Measurements from ENCODE around the gene ALDH1L1.
A peak's percentile ranks its signal among the peaks of the same experiment; 100 is the strongest.
"Not testable (repeated sequence)": the region's sequence is repeated elsewhere in the genome, so short reads cannot be mapped to it uniquely, and the experiment has no call there.

The ALDH1L1 gene

DNA sequence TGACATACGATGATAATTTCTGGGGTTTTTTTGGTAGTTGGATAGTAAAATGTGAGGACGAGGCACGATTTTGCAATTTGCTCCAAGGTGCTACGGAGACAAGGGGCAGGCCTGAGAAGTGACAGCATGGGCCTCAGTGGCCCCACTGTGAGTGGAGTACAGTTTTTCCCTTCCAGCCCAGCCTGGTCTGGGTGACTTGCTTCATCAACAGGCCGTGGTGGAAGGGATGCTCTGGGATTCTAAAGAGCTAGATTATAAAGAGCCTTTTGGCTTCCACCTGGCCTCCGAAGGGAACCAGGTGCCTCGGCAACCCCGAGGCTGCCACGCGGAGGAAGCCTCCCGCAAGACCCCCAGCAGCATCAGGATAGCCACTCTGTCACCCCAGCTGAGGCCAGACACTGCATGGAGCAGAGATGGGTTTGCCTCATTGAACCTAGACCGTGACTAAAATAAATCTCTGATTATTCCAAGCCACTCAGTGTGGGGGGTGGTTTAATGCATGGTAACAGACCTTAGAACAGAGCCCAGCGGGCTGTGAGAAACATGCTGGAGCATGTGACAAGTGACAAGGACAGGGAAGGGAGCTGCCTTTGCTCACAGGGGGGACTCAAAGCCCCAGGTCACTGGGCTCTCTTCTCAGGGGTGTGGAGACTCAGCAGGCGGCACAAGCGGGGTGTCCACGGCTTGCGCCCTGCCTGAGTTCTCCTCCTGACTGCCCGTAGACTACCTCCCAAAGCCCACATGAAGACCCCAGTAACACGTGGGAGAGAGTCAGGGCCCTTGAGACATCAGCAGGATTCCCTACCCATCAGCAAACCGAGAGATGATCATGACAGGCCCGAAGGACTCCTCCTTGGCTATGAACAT lies 73.8 kb downstream of the ALDH1L1 start:
- DNase-seq (ENCODE audit: low read depth in 2 of 2), result no peak

DNA sequence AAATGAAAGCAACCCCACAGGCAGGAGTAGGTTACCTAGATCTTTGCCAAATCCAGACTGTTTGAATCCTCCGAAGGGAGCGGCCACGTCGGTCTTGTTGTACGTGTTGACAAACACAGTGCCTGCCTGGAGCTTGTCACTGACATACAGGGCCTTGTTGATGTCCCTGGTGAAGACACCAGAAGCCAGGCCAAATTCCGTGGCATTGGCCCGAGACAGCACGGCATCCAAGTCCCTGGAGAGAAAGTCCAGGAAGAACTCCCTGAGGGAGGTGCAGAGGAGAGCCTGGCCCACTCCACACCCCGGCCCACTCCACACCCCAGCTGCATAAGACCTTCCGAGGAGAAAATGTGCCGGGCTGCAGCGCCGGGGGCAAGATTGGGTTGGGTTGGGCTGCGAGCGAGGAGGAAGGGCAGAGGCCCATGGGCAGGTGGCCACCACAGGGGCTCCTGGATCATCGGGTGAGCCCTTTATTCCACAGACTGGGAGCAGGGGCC lies 74.6 kb downstream of the ALDH1L1 start:
- DNase-seq (ENCODE audit: low read depth in 2 of 2), result no peak

GRCh38 chr3:126104742-126105605 lies 75.4 kb downstream of the ALDH1L1 start:
- no peak for DNase-seq (ENCODE audit: low read depth in 2 of 2)

- no peak for DNase-seq (ENCODE audit: low read depth in 2 of 2)
These were observed 76.3 kb downstream of the ALDH1L1 start for GRCh38 chr3:126104028-126104635.

- no peak for DNase-seq (ENCODE audit: low read depth in 2 of 2)
These were observed 77.0 kb downstream of the ALDH1L1 start for GRCh38 chr3:126103121-126104027.

DNA sequence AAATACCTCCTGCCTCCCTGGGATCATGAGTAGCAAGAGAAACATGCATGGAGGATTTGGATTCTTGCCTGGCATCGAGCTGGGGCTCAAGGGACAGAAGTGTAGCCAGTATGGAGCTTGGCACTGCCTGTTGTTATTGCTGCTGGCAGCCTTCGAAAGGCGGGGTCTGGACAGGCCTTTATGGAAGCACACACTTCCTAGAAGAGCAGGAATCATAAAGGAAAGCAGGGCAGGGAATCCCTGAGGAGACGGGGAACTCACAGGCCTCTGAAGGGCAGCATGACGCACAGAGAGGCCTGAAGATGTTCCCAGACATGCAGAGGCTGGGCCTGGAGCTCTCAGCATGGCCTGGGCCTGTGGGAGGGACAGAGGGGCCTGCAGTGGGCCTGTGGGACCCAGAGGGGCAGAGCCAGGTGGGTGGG lies 77.8 kb downstream of the ALDH1L1 start:
- no peak for DNase-seq (ENCODE audit: low read depth in 2 of 2)

DNA sequence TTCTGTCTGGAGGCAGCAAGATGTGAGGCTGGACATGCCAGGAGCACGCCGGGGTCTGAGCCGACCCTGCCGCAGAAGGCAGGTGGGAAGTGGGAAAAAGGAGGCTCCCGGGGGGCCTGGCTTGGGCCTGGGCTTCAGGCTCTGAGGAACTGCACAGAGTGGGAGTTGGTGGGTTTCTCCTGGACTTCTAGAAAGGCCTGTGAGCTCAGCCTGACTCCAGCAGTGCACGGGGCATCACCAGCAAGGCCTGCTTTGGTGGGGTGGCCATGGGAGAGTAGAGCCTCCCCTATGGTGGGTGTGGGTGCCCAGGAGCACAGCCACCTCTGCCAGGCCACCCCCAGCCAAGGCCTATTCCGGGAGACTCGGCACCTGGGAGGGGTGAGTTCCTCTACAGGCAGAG lies 78.4 kb downstream of the ALDH1L1 start:
- no peak for DNase-seq (ENCODE audit: low read depth in 2 of 2)

GRCh38 chr3:126101521-126101982 lies 78.8 kb downstream of the ALDH1L1 start:
- DNase-seq (ENCODE audit: low read depth in 2 of 2), result no peak

- no peak for DNase-seq (ENCODE audit: low read depth in 2 of 2)
These were observed 79.6 kb downstream of the ALDH1L1 start for GRCh38 chr3:126100634-126101301.

DNA sequence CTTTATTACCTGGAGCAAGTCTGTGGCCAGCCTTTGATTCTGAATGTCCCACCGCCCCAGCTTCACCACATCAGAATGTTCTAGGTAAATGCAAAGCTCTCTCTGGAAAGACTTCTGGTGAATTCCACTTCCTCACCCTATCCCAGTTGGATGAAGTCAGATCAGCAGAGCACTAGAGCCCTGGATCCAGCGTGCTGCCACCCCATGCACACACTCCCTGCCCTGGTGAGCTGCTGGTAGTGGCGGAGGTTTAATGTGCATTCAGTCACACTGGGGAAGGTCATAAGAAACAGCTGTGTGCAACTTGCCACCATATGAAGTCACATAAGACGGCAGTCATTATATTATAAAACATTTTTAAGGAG lies 80.1 kb downstream of the ALDH1L1 start:
- no peak for DNase-seq (ENCODE audit: low read depth in 2 of 2)

GRCh38 chr3:126098391-126098858 lies 82.0 kb downstream of the ALDH1L1 start:
- DNase-seq (ENCODE audit: low read depth in 2 of 2), result no peak

DNA sequence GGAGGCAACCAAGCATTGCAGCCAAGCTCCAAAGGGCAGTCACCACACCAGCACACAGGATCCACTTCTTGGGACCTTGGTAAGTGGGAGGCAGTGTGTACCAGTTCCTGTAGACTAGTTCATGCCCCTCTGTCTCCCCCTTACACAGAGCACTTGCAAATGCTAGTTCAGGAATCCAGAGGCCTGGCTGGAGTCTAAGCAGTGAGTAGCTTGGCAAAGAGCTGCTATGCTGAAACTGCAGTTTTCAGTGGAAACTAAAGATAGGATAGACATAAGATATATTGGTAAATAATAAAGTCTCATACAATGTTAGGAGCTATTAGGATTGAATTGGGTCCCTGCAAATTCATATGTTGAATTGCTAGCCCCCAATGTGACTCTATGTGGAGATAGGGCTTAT lies 82.6 kb downstream of the ALDH1L1 start:
- DNase-seq (ENCODE audit: low read depth in 2 of 2), result no peak

GRCh38 chr3:126096274-126096673 lies 84.1 kb downstream of the ALDH1L1 start:
- DNase-seq (ENCODE audit: low read depth in 2 of 2), result not testable (repeated sequence)

- not testable (repeated sequence) for DNase-seq (ENCODE audit: low read depth in 2 of 2)
These were observed 88.3 kb downstream of the ALDH1L1 start for GRCh38 chr3:126092128-126092527.

DNA sequence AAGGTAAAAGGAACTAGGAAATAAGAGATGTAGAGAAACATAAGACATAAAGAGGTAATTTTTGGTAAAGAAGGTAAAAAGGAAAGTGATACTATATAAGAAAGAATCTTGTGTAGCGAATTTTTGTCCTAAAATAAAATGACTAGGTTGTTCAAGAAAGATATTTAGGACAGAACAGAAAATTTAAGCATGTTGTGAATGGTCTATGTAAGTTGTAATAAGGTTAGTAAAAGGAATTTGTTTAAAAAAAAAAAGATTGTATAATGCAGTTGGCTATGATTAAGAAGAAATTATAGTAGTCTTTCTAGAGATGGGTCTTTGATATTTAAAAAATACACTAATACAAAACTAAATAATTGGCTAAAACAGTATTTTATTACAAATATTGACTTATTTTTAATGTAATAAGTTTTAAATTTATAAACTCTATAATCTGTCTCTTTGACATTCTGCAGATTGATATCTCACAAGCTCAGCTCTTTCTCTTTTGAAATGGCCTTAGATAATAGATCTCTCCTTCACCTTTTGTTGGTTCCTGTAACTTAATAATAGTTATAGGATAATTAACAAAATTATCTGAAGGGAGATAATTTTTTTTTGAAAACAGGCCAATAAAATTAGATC lies 92.7 kb downstream of the ALDH1L1 start:
- no peak for DNase-seq (ENCODE audit: low read depth in 2 of 2)

DNA sequence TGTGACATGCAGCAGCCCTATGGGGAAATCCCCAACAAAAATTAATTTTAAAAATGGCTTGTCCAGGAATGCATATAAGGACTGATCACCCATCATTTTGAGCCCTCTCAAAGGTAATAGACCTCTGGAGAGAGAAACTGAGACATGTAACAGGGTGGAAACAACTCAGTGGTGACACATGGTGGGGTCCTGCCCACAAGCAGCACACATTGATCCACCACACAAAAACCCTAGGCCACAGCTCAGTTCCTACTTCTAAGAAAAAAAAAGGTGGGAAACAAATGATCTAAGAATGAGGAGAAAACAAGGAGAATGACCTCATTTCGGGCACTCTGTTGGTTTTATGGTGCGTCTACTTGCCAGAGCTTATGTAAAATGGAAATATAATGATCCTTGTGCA lies 94.5 kb downstream of the ALDH1L1 start:
- DNase-seq (ENCODE audit: low read depth in 2 of 2), result no peak

DNA sequence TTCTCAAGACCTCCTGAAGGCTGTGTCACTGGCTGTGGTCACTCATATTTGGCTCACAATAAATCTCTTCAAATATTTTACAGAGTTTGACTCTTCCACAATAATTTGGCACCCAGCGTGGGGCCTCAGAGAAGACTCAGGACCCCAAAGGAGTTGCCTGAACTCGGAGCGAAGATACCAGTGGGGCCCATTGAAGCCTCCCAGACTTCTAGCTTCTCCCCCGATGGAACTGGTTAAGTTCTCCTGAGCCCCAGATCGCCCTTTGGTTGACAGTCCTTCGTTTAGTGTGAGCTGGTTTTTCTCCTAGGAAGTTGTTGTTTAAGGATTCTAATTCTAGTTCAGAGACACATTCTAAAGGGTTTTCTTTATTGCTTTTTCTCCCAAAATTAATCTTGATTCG lies 95.1 kb downstream of the ALDH1L1 start:
- no peak for DNase-seq (ENCODE audit: low read depth in 2 of 2)

- no peak for DNase-seq (ENCODE audit: low read depth in 2 of 2)
These were observed 95.6 kb downstream of the ALDH1L1 start for GRCh38 chr3:126084768-126085180.

GRCh38 chr3:126083913-126084767 lies 96.2 kb downstream of the ALDH1L1 start, which contains the start of gene SLC41A3:
TSS of gene SLC41A3 (minus strand) at chr3:126084124. CDS start at chr3:126068219, 15,905 bp downstream.
- peak; percentile 71 to 86 for DNase-seq (ENCODE audit: low read depth in 2 of 2)
